Calu3 (cell line): ENCODE results near the gene FBXO41. TPM values are rescaled to one million over a fixed set of nuclear protein-coding genes. Genes with fewer than 3 reads are reported as not detected.

Experiments used
- BruUV-seq: library from RNA; stranded (reverse); fragments of 400-500 nt; replicated peaks from 2 replicates; lab custom pipeline; 2021; lab: Mats Ljungman, UMichigan
- CTCF ChIA-PET: fragments of 300-600 bp; sonication (Branson Sonifier 250); formaldehyde crosslinking; loops from one replicate; lab custom pipeline; 2022; ENCODE audit warnings: antibody characterized with exemption; lab: Charles Lee
- DNase-seq: peaks from one replicate; pipeline ENCODE4 v3.0.0; 2022
- H3K27ac Mint-ChIP-seq: one replicate; pipeline ENCODE4 v1.8.0; 2022; ENCODE audit warnings: mixed read lengths; ENCODE audit not compliant: unreplicated experiment
- H3K27me3 Mint-ChIP-seq: one replicate; pipeline ENCODE4 v1.8.0; 2022; ENCODE audit warnings: mixed read lengths; ENCODE audit not compliant: unreplicated experiment
- H3K36me3 Mint-ChIP-seq: one replicate; pipeline ENCODE4 v1.8.0; 2022; ENCODE audit warnings: mild to moderate bottlenecking, moderate library complexity, mixed read lengths; ENCODE audit not compliant: insufficient read depth, unreplicated experiment
- H3K4me1 Mint-ChIP-seq: one replicate; pipeline ENCODE4 v1.8.0; 2022; ENCODE audit warnings: mild to moderate bottlenecking, low read depth, mixed read lengths; ENCODE audit not compliant: unreplicated experiment
- H3K4me3 Mint-ChIP-seq: one replicate; pipeline ENCODE4 v1.8.0; 2022; ENCODE audit warnings: mild to moderate bottlenecking, low read depth, moderate library complexity, mixed read lengths; ENCODE audit not compliant: unreplicated experiment
- H3K9me3 Mint-ChIP-seq: one replicate; pipeline ENCODE4 v1.8.0; 2022; ENCODE audit warnings: low read depth, mixed read lengths; ENCODE audit not compliant: unreplicated experiment
- CTCF ChIP-seq: fragments of 200-600 bp; IDR thresholded peaks from one replicate; pipeline ENCODE4 v1.8.0; 2022; ENCODE audit warnings: antibody characterized with exemption; ENCODE audit not compliant: unreplicated experiment
- intact Hi-C: fragments of 100-400 bp; cut with micrococcal nuclease; formaldehyde crosslinking; loops from one replicate; pipeline ENCODE4 v1.10.0; 2022; ENCODE audit not compliant: unreplicated experiment
- total RNA-seq: library from RNA; stranded (reverse); gene quantifications from 2 replicates; pipeline ENCODE4 v1.2.3, GENCODE V29; 2022

Gene FBXO41
- total RNA-seq, 1 experiment from 2014 or later, result 15.0 TPM

- TF ChIP-seq CTCF, result no peak
- Mint-ChIP-seq H3K36me3 (peaks cover 43% of the 10 kb centered on the region), H3K4me1 (peaks cover 26% of the 10 kb centered on the region), H3K9me3 (no peaks in the 10 kb centered on the region), H3K27me3 (no peaks in the 10 kb centered on the region), H3K27ac (no peak overlapping the region), H3K4me3 (no peak overlapping the region)
- intact Hi-C loops, result no loop called here
- CTCF ChIA-PET, result no interaction called here
- no TSS peak for BruUV-seq
- DNase-seq, result no peak
Observed at GRCh38 chr2:73238976-73239375, 45.3 kb downstream of the FBXO41 start.

- no peak for DNase-seq
- no peaks in the 10 kb centered on the region for H3K9me3 Mint-ChIP-seq
- CTCF ChIA-PET, result no interaction called here
- TF ChIP-seq CTCF, result no peak
- peaks cover 51% of the 10 kb centered on the region for H3K36me3 Mint-ChIP-seq
- H3K27ac Mint-ChIP-seq, result no peak overlapping the region
- no peak overlapping the region for H3K4me3 Mint-ChIP-seq
- no TSS peak for BruUV-seq
- H3K4me1 Mint-ChIP-seq, result peaks cover 26% of the 10 kb centered on the region
- H3K27me3 Mint-ChIP-seq, result no peaks in the 10 kb centered on the region
- intact Hi-C loops, result no loop called here
Observed at GRCh38 chr2:73238149-73238548, 46.1 kb downstream of the FBXO41 start.

GRCh38 chr2:73237168-73237567 is 47.1 kb downstream of the FBXO41 start:
- BruUV-seq, result no TSS peak
- intact Hi-C loops, result no loop called here
- CTCF ChIA-PET, result no interaction called here
- H3K36me3 Mint-ChIP-seq, result peaks cover 59% of the 10 kb centered on the region
- no peaks in the 10 kb centered on the region for H3K9me3 Mint-ChIP-seq
- no peak overlapping the region for H3K27ac Mint-ChIP-seq
- DNase-seq, result no peak
- no peak overlapping the region for H3K4me3 Mint-ChIP-seq
- TF ChIP-seq CTCF, result no peak
- H3K4me1 Mint-ChIP-seq, result peaks cover 26% of the 10 kb centered on the region
- no peaks in the 10 kb centered on the region for H3K27me3 Mint-ChIP-seq

GRCh38 chr2:73235315-73236028 is 48.8 kb downstream of the FBXO41 start:
- no peaks in the 10 kb centered on the region for H3K9me3 Mint-ChIP-seq
- H3K4me1 Mint-ChIP-seq, result peaks cover 26% of the 10 kb centered on the region
- CTCF ChIA-PET, result interaction anchor here (1.3 kb wide), 1 partner anchor 9 kb away, joined by 4 read pairs; no protein-coding TSS in a partner anchor
- no peak for DNase-seq
- TF ChIP-seq CTCF, result no peak
- peak overlapping the region; percentile 92 for H3K4me3 Mint-ChIP-seq
- intact Hi-C loops, result no loop called here
- no peaks in the 10 kb centered on the region for H3K27me3 Mint-ChIP-seq
- peaks cover 54% of the 10 kb centered on the region for H3K36me3 Mint-ChIP-seq
- BruUV-seq, result no TSS peak
- peak overlapping the region; percentile 97 for H3K27ac Mint-ChIP-seq
